GM06990 (cell line): ENCODE data around the gene ETV5.

ENCODE experiments used
- DNase-seq: peaks from one replicate; pipeline ENCODE4 v3.0.0-alpha.2; 2011; ENCODE audit not compliant: insufficient read length; ENCODE audit errors: extremely low read depth
- H3K27me3 ChIP-seq: replicated peaks from 2 replicates; pipeline ENCODE4 v1.6.0; 2011; ENCODE audit warnings: low read length; ENCODE audit not compliant: control insufficient read depth, insufficient read depth
- H3K36me3 ChIP-seq: 2 replicates; pipeline ENCODE4 v1.5.1; 2011; ENCODE audit warnings: low read length; ENCODE audit not compliant: control insufficient read depth, insufficient read depth
- H3K4me3 ChIP-seq: replicated peaks from 2 replicates; pipeline ENCODE4 v1.5.1; 2011; ENCODE audit warnings: low read depth, mild to moderate bottlenecking, control low read depth, low read length
- TF ChIP-seq, protein P1 (sequence below): IDR thresholded peaks from 2 replicates; pipeline ENCODE4 v1.5.1; 2011; ENCODE audit warnings: low read length, control low read depth, mild to moderate bottlenecking, inconsistent platforms; ENCODE audit not compliant: insufficient read depth, poor library complexity, severe bottlenecking

ETV5 gene

DNA sequence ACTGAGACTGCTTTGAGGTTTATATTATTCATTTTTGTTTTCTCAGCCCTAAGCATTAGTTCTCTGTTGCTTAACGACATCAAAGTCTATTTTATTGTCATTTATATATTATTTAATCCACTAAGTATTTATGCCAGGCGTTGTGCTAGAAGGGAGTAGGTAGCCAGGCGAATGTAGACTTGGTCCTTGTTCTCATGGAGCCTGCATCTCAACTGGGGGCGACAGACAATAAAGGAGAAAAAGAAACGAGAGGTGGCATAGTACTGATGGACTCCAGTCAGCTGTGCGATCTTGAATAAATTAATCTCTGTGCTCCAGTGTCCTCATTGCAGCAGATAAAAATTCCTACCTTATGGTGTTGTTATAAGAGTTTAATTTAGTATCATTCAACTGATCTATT, 49.7 kb downstream of the ETV5 start:
- no peak overlapping the region for H3K4me3 ChIP-seq
- no peak for DNase-seq
- TF ChIP-seq, protein P1, sequence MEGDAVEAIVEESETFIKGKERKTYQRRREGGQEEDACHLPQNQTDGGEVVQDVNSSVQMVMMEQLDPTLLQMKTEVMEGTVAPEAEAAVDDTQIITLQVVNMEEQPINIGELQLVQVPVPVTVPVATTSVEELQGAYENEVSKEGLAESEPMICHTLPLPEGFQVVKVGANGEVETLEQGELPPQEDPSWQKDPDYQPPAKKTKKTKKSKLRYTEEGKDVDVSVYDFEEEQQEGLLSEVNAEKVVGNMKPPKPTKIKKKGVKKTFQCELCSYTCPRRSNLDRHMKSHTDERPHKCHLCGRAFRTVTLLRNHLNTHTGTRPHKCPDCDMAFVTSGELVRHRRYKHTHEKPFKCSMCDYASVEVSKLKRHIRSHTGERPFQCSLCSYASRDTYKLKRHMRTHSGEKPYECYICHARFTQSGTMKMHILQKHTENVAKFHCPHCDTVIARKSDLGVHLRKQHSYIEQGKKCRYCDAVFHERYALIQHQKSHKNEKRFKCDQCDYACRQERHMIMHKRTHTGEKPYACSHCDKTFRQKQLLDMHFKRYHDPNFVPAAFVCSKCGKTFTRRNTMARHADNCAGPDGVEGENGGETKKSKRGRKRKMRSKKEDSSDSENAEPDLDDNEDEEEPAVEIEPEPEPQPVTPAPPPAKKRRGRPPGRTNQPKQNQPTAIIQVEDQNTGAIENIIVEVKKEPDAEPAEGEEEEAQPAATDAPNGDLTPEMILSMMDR: no peak
- H3K36me3 ChIP-seq: peaks cover 2% of the 10 kb centered on the region
- no peaks in the 10 kb centered on the region for H3K27me3 ChIP-seq

DNA sequence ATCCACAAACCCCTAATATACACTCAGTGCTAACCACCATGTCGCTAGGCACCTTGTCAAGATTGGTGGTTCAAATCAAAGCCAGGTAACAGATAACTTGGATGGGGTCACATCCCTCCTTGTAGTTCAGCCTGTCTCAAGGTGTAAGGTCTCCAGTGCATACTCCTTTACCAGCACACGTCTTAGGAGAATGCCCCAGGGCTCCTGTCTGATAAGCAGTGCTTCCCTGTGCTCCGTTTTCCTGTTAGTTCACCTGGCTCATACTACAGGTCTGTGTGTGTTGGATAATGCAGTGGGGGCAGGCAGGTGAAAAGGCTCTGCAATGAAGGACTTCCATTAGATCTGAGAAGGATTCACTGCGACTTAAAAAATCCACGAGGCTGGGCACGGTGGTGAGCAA, 50.7 kb downstream of the ETV5 start:
- TF ChIP-seq, protein P1: no peak
- no peak for DNase-seq
- Histone ChIP-seq H3K27me3 (no peaks in the 10 kb centered on the region), H3K36me3 (peaks cover 2% of the 10 kb centered on the region), H3K4me3 (no peak overlapping the region)

DNA sequence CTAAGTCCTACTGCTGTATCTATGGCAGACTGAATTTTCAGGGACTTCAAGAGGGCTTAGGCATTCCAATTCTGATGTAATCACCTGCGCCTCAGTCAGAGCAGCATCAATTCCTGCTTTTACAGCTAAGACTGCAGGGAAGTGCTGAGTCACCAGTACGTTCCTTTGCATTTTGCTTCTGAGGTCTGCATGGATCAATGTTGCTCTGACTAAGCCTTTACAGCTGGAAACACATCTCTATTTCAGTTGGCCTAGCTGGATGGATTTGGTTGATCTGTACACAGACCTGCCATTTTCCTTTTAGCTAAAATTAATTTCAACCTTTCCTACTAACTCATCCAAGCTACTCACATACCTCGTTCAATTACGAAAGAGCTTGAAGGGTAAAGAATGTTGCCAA, 51.3 kb downstream of the ETV5 start:
- TF ChIP-seq, protein P1: no peak
- DNase-seq: no peak
- Histone ChIP-seq H3K36me3 (peaks cover 2% of the 10 kb centered on the region), H3K27me3 (no peaks in the 10 kb centered on the region), H3K4me3 (no peak overlapping the region)

DNA sequence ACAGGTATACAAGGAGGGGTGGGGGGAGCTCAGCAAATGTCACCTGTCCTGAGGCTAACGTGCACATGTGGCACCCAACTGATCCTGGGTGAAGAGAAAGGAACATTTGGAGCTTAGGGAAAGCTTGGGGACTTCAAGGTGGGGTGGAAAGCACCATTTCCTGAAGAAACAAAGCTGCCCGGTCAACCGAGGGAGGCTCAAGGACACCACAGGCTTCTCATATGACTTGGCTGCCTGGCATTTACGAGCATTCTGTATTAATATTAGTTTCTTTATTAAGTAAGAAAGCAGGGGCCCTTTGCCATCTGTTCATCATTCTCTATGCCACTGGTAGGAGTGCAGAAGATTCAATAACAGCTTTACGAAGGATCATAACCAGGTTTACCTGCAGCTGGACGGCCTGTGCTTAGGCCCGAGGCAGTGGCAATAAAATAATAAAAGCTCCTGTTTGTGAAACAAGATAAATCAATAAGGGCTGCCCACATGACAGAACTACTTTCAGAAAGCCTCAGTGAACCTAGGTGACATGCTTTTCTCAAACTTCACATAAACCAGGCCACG, 54.0 kb downstream of the ETV5 start:
- TF ChIP-seq, protein P1: no peak
- no peak overlapping the region for H3K4me3 ChIP-seq
- peaks cover 2% of the 10 kb centered on the region for H3K36me3 ChIP-seq

GRCh38 chr3:186053954-186054791, 54.7 kb downstream of the ETV5 start:
- DNase-seq: no peak
- TF ChIP-seq, protein P1: no peak
- Histone ChIP-seq H3K36me3 (peaks cover 4% of the 10 kb centered on the region), H3K27me3 (no peaks in the 10 kb centered on the region), H3K4me3 (no peak overlapping the region)

More for the DNA sequence above, 54.0 kb downstream of the ETV5 start:
- peak; percentile 5 for DNase-seq
- no peaks in the 10 kb centered on the region for H3K27me3 ChIP-seq
